Fibroblast of gingiva (primary cell): ENCODE results near the gene ZEB1.
A peak's percentile ranks its signal among the peaks of the same experiment; 100 is the strongest.
"Not testable (repeated sequence)": the region's sequence is repeated elsewhere in the genome, so short reads cannot be mapped to it uniquely, and the experiment has no call there.

ENCODE experiments used
- DNase-seq: peaks from one replicate; pipeline ENCODE4 v3.0.0-alpha.2; 2011; ENCODE audit warnings: low read depth

ZEB1 gene

GRCh38 chr10:31507427-31507826, 188.4 kb downstream of the ZEB1 start:
- DNase-seq, result no peak

GRCh38 chr10:31508234-31508633, 189.2 kb downstream of the ZEB1 start:
- DNase-seq, result no peak

- no peak for DNase-seq
These were observed 189.9 kb downstream of the ZEB1 start for GRCh38 chr10:31508882-31509281.

GRCh38 chr10:31509989-31510388, 191.0 kb downstream of the ZEB1 start:
- DNase-seq, result no peak

GRCh38 chr10:31515116-31515515, 196.1 kb downstream of the ZEB1 start:
- DNase-seq, result no peak

GRCh38 chr10:31515819-31516402, 196.9 kb downstream of the ZEB1 start:
- no peak for DNase-seq

- DNase-seq, result no peak
These were observed 202.2 kb downstream of the ZEB1 start for GRCh38 chr10:31520986-31521831.

- no peak for DNase-seq
These were observed 203.8 kb downstream of the ZEB1 start for GRCh38 chr10:31522820-31523219.

GRCh38 chr10:31524460-31524859, 205.4 kb downstream of the ZEB1 start:
- no peak for DNase-seq

GRCh38 chr10:31526178-31526577, 207.2 kb downstream of the ZEB1 start:
- no peak for DNase-seq

GRCh38 chr10:31526681-31527080, 207.7 kb downstream of the ZEB1 start:
- no peak for DNase-seq

- peak; percentile 12 for DNase-seq
These were observed 209.8 kb downstream of the ZEB1 start for GRCh38 chr10:31528831-31529230.

GRCh38 chr10:31536302-31536701, 217.3 kb downstream of the ZEB1 start:
- peak; percentile 36 for DNase-seq

- peak; percentile 80 for DNase-seq
These were observed 230.9 kb downstream of the ZEB1 start for GRCh38 chr10:31549896-31550295.

GRCh38 chr10:31554556-31554955, 235.5 kb downstream of the ZEB1 start:
- DNase-seq, result no peak

- no peak for DNase-seq
These were observed 238.8 kb downstream of the ZEB1 start for GRCh38 chr10:31557854-31558253.

- DNase-seq, result not testable (repeated sequence)
These were observed 249.3 kb downstream of the ZEB1 start for GRCh38 chr10:31568252-31568861.

GRCh38 chr10:31574577-31574976, 255.6 kb downstream of the ZEB1 start:
- DNase-seq, result no peak

GRCh38 chr10:31578181-31578852, 259.3 kb downstream of the ZEB1 start:
- no peak for DNase-seq

GRCh38 chr10:31578951-31579350, 259.9 kb downstream of the ZEB1 start:
- DNase-seq, result no peak
